Heart left ventricle (tissue), 13 donors: ENCODE measurements around the gene AFAP1.

Experiments used
- POLR2A ChIP-seq, 2 donors: fragments of 450-650 bp; IDR thresholded peaks; one replicate each; pipeline ENCODE4 v1.6.1; 2017; ENCODE audit warnings: antibody characterized with exemption in 2 of 2, mild to moderate bottlenecking in 2 of 2, moderate library complexity in 2 of 2
- TF ChIP-seq, protein P1 (sequence below), 12 donors: fragments of 200-600 bp; sonication (generic) in 4 of 12; IDR thresholded peaks; one replicate each; pipeline versions ENCODE4 v1.5.0 to v1.8.0; 2018 to 2022; ENCODE audit warnings: antibody characterized with exemption in 12 of 12, mild to moderate bottlenecking in 5 of 12
- donor health status: ischemic (EF 13 %, LVEDD 7.1; RV severe dilation, severe dysfunction).
- donor health status: DM: no; HTN: yes; CAD: no.
- donor health status: DM: no; HTN: no; CAD: no.
- donor health status: ischemic (EF 25% LVEDD 6.9; RV normal size, moderate dysfunction).
- donor health status: ischemic (EF 25% LVEDD 5.7; RV mildly dilated, moderate dysfunction).
- donor health status: ischemic (EF 35%, LVEDD 5.7; RV mildly dilated, moderate dysfunction).
- donor health status: nonischemic (EF 11% LVEDD 7.7; RV severe dilation, severe dysfunction).
- donor health status: DM: yes; HTN: yes; CAD: no.
- donor health status: PGD.
- donor health status: ischemic (EF 29% LVEDD 5.4; RV normal size, mild dysfunction).
- donor health status: nonischemic (EF 23%, LVEDD 6.1; RV moderate dilation, normal function).

- TF ChIP-seq, protein P1, sequence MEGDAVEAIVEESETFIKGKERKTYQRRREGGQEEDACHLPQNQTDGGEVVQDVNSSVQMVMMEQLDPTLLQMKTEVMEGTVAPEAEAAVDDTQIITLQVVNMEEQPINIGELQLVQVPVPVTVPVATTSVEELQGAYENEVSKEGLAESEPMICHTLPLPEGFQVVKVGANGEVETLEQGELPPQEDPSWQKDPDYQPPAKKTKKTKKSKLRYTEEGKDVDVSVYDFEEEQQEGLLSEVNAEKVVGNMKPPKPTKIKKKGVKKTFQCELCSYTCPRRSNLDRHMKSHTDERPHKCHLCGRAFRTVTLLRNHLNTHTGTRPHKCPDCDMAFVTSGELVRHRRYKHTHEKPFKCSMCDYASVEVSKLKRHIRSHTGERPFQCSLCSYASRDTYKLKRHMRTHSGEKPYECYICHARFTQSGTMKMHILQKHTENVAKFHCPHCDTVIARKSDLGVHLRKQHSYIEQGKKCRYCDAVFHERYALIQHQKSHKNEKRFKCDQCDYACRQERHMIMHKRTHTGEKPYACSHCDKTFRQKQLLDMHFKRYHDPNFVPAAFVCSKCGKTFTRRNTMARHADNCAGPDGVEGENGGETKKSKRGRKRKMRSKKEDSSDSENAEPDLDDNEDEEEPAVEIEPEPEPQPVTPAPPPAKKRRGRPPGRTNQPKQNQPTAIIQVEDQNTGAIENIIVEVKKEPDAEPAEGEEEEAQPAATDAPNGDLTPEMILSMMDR (IDR thresholded peaks at IDR 0.05): peak; percentile 87 to 96 (median 91)
- TF ChIP-seq POLR2A (IDR thresholded peaks at IDR 0.05): no peak
Observed at GRCh38 chr4:7803992-7804755, 135.5 kb downstream of the AFAP1 start.
